Measurements from ENCODE around the gene TBX21.

Gene TBX21

DNA sequence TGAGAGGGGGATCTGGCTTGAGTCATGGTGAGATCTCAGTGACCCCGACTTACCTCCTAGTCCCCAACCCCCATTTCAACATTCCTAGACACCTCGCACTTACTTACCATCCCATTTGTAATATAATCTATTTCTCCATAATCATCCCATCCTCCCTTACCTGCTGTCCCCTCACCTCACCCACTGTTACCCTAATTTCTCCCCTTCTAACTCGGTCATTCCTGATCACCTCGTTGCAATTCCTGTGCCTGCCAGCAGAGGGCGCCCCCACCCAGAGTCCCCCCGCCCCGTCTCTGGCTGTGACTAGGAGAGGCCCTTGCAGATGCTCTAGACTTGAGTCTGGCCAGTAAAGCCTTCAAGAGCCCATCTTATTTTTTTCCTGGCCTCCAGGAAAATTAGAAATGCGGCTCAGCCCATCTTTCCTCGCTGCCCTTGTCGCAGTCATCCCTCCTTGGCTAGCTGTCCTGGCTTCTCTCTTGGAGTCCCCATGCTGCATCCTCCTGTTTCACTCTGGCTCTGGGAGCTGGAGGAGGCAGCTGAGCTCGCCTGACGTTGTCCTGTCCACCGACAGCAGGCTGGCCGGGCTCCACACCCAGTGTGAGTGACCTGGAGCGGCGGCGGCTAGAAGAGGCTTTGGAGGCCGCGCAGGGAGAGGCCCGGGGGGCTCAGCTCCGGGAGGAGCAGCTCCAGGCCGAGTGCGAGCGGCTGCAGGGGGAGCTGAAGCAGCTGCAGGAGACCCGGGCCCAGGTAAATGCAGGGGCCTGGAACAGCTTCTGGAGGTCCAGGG lies 34.1 kb upstream of the TBX21 start:
- DNase-seq: peak; percentile 12

DNA sequence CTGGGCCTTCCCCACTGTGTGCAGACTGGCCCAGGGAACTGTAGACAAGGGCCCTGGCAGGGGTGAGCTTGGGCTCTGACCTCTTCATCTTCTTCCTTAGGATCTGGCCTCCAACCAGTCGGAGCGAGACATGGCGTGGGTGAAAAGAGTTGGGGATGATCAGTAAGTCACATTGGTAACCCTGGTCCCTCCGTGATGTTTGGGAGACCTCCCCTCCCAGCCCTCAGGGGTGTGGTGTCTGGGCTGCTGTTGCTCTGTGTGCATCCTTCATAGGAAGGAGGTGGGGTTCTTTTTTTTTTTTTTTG lies 33.5 kb upstream of the TBX21 start:
- DNase-seq: no peak

GRCh38 chr17:47700471-47701449 lies 32.3 kb upstream of the TBX21 start:
- no peak for DNase-seq

DNA sequence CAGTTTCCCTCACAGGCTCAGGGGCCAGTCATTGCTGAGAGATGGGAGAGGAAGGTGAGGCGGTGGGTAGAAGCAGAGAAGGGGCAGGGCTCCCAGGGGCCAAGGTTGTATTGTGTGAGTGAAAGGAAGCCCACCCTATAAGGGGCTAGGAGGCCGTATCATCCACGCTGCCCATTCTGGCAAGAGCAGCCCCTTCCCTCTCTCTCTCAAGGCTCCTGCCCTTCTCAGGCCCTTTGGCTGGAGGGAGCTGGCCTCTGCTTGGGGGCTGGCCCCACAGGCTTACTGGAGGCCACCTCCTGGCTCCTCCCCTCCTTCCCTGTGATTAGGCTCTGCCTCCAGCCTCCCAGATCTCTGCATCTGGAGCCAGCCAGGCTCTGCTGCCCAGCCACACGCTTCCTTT lies 31.4 kb upstream of the TBX21 start:
- DNase-seq: no peak

DNA sequence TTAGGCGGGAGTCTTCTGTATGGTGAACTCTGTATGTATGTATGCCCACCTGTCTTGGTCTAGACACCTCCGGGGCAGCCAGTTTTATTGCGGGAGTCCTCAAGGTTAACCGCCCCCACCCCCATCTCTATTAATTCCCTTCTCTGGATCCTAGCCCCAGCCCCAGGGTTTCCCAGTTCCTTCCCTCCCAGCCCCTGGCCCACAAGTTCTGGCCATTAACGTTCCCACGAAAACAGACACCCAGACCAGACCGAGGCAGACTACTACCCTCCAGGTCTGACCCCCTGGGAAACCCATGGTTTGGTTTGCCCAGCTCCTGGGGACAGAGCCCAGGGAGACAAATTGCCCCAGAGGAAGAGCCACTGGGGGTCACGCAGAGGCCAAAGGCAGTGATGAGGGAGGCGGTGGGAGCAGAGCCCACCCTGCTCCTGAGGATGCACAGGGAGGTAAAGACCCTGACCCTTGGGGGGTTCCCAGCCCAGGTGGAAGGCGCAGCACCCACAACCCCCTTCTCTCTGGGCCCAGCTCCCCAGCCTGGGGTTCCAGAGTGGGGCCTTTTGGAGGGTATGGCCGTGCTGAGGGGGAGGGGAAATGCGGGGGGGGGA lies 30.5 kb upstream of the TBX21 start:
- no peak for DNase-seq

GRCh38 chr17:47703191-47703591 lies 29.8 kb upstream of the TBX21 start:
- DNase-seq: no peak

GRCh38 chr17:47703671-47704070 lies 29.4 kb upstream of the TBX21 start:
- no peak for DNase-seq

GRCh38 chr17:47704116-47704515 lies 28.9 kb upstream of the TBX21 start:
- no peak for DNase-seq

- DNase-seq: no peak
These were observed 28.3 kb upstream of the TBX21 start for GRCh38 chr17:47704736-47705135.

DNA sequence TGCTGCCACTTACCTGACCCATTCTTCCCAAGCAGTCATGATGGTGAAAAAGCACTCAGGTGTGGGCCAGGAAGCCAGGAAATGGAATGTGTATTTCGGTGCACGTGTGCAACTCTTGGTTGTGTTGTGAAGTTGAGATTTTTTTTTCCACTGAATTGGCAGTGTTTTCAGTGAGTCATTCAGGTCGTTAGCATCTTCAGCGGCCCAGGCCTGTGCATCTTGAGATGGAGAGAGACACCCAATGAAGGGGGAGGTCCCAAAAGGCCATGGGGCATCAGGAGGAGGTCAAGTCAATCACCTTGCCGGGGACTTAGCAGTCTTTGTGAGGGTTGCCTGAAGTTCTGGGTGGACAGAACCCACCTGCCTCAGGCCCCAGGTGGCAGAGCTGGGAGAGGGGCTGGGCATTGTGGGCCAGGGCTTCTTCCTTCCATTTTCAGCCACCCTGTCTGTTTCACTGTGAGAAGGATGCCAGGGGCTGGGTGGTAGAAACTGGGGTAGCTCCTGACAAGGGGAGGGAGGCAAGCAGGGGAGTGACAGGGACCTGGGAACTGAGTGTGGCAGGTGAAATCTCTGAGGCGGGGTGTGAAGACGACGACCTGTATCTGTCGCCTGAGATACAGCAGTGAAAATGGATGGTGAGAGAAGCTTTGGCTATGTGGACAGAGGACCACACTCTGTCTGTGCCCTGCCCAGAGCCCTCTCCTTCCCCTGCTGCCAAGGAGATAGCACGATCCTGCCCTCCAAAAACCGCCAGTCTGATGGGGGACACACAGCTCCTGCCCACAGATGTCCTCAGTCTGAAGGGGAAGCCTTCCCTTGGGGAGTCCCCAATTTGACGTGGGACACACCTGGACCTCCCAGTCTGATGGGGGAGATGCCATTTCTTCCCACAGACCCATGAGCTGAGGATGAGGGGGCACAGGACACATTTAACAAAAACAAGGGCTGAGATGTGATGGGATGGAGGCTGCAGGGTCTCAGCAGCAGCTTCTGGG lies 27.2 kb upstream of the TBX21 start:
- DNase-seq: no peak

DNA sequence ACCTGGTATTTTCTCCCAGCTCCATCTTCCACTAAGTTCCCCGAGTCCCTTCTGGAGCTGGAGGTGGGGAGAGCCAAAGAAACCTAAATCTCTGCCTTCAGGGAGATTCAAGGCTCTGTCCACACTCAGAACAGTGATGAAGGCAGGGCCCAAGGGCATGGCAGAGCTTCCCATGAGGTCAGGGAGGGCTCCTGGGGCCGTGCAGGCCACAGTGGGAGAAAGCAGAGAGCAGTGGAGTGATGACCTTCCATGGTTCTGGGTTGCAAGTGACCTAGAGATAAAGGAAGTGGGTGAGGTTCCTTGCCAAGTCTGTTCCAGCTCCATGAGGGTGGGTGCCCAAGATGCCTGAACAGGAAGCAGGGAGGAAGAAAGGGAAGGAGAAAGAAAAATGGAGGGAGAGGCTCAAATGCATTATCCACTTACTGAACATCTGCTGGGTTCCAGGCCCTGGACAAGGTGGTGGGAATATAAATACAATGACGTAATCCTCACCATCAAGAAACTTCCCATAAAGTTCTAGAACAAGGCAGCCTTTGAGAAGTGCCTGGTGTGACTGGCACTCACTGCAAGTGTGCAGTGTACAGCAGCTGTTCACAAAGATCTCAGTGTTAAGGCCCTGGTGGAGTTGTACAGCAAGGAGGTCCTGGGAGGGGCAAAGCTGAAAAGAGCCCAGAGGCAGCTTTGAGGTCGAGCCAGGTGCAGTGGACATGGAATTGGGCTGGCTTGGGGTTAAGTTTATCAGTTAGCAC lies 25.8 kb upstream of the TBX21 start:
- DNase-seq: no peak

- DNase-seq: no peak
These were observed 25.2 kb upstream of the TBX21 start for GRCh38 chr17:47707884-47708283.

DNA sequence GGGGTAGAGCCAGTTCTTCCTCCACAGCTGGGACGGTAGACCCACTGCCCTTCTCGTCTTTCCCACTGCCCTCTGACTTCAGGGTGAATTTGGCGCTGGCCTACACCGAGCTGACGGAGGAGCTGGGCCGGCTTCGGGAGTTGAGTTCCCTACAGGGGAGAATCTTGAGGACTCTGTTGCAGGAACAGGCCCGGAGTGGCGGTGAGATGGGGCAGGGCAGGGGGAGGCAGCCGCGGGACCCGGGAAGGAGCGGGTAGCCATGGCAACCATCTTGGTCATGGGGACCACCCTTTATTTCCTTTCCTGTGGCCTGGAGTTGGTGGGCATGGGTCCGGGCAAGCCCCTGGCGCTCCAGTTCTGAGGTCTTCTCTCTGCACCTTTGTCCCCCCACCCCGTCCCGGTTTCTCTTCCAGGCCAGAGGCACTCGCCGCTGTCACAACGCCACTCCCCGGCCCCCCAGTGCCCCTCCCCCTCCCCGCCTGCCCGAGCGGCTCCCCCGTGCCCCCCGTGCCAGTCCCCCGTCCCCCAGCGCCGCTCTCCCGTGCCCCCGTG lies 24.6 kb upstream of the TBX21 start:
- DNase-seq: no peak

DNA sequence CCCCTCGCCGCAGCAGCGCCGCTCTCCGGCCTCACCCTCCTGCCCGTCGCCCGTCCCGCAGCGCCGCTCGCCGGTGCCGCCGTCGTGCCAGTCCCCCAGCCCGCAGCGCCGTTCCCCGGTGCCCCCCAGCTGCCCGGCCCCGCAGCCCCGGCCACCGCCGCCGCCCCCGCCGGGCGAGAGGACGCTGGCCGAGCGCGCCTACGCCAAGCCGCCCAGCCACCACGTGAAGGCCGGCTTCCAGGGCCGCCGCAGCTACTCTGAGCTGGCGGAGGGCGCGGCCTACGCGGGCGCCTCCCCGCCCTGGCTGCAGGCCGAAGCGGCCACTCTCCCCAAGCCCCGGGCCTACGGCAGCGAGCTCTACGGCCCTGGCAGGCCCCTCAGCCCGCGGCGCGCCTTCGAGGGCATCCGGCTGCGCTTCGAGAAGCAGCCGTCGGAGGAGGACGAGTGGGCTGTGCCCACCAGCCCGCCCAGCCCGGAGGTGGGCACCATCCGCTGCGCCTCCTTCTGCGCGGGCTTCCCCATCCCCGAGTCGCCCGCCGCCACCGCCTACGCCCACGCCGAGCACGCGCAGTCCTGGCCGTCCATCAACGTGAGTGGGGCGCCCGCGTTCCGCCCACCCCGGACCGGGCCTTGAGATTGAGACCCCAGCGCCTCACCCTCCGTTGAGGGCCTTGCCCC lies 24.0 kb upstream of the TBX21 start:
- no peak for DNase-seq

DNA sequence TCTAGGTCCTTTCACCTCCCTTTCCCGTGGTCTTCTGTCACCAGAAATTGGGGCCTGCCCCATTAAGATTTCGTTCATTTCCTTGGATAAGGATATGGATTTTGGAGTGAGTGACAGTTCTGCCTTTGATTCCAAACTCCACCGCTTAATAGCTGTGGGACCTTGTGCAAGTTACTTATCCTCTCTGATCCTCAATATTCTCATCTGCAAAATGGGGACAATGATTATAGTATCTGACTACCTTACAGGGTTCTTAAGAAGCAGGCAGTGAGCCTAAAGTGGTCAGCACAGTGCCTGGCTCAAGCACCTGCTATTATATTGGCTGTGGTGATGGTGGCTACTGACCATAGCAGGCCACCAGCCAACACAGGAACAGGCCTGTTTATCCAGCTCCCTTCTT lies 23.4 kb upstream of the TBX21 start:
- no peak for DNase-seq

DNA sequence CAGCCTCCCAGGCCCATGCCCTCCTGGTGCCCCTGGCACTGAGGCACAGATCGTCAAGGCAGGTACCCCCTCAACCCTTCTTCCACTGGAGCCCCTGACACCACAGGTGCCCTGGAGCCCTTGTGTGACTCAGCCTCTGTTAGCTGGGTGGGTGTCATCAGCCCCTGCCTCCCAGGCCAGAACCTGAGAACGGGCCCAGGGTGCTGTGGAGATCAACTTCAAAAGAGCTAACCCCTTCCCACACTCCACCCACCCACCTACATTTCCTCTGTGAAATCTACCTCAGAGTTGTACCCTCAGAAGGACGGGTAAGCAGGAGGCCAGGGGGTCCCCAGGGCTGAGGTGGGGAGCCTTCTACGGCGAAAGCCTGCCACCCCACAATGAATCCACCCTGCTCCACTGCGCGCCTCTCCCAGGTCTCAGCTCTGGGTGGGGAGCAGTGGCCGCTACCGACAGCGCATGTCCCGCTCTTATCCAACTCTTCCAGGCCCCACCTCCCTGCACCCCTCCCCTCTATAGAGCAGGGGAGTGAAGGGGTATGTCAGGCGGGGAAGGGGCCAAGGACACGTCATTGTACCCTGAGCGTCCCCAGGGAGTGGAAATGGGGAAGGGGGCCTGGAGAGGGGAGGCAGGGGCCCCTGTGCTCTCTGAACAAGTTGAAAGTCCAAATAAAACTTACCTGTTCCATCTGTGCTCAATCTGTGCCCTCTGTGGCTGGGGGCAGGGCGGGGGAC lies 21.5 kb upstream of the TBX21 start:
- DNase-seq: no peak

DNA sequence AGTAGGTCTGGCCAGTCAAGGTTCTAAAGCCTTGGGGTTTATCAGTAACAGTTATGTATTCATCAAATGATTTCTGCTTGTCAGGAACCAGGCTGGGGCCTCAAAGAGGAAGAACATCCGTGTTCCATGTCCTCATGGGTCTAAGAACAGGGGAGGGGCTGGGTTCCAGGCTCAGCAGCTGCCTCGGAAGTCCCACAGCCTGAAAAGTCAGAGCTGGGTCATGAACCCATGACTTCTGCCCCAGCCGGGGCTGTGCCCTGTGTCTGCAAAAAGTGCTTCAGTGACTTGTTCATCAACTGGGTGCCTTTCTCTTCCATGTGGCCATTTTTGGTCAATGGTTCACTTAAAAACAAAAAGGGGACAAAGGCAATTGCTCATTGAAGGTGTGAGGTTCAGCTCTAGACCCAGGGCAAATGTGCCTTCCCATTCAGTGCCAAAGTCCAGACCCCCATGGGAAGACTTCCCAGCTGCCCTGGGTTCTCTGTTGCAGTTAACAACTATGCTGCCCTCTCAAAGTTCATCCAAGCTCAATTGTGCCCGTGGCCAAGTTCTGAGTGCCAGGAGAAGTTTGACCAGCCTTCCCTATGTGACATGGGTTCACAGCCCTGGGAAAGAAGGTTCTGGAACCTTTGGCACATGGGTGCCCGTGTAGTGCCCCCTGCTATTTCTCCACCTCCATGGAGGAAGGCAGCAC lies 20.6 kb upstream of the TBX21 start:
- DNase-seq: no peak

GRCh38 chr17:47713980-47714700 lies 18.9 kb upstream of the TBX21 start:
- DNase-seq: no peak
